Embryonic facial prominence (tissue), 1 donor: Measurements from ENCODE around the gene PTPN23.

Experiments used
- DNase-seq: peaks from one replicate; pipeline ENCODE4 v3.0.0-alpha.2; 2016; ENCODE audit errors: extremely low spot score

Gene PTPN23

GRCh38 chr3:47407237-47407636, 26.4 kb downstream of the PTPN23 start:
- DNase-seq, result no peak

- DNase-seq, result no peak
Measured at GRCh38 chr3:47407896-47408838, 27.3 kb downstream of the PTPN23 start.

GRCh38 chr3:47408839-47409229, 28.0 kb downstream of the PTPN23 start:
- DNase-seq, result no peak

GRCh38 chr3:47409284-47409683, 28.5 kb downstream of the PTPN23 start:
- no peak for DNase-seq

DNA sequence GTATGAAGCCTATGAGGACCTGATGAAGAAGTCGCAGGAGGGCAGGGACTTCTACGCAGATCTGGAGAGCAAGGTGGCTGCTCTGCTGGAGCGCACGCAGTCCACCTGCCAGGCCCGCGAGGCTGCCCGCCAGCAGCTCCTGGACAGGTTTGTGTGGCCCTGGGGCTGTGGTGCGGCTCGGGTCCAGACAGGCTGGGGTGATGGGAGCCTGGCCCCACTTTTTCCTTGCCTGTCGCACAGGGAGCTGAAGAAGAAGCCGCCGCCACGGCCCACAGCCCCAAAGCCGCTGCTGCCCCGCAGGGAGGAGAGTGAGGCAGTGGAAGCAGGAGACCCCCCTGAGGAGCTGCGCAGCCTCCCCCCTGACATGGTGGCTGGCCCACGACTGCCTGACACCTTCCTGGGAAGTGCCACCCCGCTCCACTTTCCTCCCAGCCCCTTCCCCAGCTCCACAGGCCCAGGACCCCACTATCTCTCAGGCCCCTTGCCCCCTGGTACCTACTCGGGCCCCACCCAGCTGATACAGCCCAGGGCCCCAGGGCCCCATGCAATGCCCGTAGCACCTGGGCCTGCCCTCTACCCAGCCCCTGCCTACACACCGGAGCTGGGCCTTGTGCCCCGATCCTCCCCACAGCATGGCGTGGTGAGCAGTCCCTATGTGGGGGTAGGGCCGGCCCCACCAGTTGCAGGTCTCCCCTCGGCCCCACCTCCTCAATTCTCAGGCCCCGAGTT, 29.0 kb downstream of the PTPN23 start:
- no peak for DNase-seq

DNA sequence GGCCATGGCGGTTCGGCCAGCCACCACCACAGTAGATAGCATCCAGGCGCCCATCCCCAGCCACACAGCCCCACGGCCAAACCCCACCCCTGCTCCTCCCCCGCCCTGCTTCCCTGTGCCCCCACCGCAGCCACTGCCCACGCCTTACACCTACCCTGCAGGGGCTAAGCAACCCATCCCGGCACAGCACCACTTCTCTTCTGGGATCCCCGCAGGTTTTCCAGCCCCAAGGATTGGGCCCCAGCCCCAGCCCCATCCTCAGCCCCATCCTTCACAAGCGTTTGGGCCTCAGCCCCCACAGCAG, 29.5 kb downstream of the PTPN23 start:
- DNase-seq, result no peak

DNA sequence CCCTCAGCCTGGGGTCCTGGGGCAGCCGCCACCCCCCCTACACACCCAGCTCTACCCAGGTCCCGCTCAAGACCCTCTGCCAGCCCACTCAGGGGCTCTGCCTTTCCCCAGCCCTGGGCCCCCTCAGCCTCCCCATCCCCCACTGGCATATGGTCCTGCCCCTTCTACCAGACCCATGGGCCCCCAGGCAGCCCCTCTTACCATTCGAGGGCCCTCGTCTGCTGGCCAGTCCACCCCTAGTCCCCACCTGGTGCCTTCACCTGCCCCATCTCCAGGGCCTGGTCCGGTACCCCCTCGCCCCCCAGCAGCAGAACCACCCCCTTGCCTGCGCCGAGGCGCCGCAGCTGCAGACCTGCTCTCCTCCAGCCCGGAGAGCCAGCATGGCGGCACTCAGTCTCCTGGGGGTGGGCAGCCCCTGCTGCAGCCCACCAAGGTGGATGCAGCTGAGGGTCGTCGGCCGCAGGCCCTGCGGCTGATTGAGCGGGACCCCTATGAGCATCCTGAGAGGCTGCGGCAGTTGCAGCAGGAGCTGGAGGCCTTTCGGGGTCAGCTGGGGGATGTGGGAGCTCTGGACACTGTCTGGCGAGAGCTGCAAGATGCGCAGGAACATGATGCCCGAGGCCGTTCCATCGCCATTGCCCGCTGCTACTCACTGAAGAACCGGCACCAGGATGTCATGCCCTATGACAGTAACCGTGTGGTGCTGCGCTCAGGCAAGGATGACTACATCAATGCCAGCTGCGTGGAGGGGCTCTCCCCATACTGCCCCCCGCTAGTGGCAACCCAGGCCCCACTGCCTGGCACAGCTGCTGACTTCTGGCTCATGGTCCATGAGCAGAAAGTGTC, 30.2 kb downstream of the PTPN23 start:
- DNase-seq, result no peak

- no peak for DNase-seq
Measured at GRCh38 chr3:47411696-47412452, 31.1 kb downstream of the PTPN23 start.

DNA sequence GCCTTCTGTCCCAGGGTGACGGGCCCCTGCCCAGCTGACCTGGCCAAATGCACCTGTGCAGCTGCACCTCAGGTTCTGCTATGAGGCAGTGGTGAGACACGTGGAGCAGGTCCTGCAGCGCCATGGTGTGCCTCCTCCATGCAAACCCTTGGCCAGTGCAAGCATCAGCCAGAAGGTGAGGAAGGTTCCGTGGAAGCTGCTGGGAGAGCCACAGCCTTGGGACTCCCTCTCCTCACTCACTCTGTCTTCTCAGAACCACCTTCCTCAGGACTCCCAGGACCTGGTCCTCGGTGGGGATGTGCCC, 31.6 kb downstream of the PTPN23 start:
- DNase-seq, result no peak

DNA sequence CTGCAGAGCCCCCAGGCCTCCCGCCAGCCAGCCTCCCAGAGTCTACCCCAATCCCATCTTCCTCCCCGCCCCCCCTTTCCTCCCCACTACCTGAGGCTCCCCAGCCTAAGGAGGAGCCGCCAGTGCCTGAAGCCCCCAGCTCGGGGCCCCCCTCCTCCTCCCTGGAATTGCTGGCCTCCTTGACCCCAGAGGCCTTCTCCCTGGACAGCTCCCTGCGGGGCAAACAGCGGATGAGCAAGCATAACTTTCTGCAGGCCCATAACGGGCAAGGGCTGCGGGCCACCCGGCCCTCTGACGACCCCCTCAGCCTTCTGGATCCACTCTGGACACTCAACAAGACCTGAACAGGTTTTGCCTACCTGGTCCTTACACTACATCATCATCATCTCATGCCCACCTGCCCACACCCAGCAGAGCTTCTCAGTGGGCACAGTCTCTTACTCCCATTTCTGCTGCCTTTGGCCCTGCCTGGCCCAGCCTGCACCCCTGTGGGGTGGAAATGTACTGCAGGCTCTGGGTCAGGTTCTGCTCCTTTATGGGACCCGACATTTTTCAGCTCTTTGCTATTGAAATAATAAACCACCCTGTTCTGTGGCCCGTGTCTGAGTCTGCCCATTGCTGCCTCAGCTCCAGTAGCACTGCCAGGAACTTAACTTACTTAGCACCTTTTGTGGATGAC, 32.2 kb downstream of the PTPN23 start:
- DNase-seq, result no peak

DNA sequence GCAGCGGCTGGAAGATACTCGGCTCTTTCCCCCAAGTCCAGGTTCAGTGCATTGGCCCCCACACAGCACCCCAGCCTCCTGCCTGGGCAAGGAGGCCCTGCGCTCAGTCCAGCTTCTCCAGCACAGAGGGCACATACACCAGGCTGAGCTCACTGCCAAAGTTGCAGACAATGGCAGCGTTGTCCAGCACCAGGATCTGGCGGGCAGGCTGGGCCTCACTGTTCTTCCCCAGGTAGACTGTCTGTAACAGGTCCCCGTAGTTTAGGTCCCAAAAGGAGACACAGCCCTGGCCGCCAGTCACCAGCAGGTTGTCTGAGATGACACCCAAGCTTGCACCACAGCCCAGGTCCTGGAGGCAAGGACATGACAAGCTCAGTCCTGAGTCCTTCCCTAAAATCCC, 32.9 kb downstream of the PTPN23 start:
- no peak for DNase-seq

DNA sequence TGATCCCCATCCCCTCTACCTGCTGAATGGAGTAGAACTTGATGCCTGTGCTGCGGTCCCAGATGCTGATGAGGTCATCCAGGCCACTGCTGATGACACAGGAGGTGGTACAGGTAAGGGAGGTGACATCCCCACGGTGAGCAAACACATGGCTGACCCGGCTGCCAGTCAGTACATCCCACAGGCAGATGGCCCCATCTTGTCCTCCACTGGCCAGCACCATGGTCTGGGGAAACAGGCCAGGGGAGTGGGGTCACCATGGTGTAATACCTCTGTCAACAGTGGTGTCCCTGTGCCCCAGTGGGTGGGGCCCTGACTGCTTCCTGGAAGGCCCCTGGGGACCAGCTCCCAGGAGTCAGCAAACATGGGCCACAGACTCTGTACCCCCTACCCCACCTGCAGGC, 33.3 kb downstream of the PTPN23 start:
- DNase-seq, result no peak

DNA sequence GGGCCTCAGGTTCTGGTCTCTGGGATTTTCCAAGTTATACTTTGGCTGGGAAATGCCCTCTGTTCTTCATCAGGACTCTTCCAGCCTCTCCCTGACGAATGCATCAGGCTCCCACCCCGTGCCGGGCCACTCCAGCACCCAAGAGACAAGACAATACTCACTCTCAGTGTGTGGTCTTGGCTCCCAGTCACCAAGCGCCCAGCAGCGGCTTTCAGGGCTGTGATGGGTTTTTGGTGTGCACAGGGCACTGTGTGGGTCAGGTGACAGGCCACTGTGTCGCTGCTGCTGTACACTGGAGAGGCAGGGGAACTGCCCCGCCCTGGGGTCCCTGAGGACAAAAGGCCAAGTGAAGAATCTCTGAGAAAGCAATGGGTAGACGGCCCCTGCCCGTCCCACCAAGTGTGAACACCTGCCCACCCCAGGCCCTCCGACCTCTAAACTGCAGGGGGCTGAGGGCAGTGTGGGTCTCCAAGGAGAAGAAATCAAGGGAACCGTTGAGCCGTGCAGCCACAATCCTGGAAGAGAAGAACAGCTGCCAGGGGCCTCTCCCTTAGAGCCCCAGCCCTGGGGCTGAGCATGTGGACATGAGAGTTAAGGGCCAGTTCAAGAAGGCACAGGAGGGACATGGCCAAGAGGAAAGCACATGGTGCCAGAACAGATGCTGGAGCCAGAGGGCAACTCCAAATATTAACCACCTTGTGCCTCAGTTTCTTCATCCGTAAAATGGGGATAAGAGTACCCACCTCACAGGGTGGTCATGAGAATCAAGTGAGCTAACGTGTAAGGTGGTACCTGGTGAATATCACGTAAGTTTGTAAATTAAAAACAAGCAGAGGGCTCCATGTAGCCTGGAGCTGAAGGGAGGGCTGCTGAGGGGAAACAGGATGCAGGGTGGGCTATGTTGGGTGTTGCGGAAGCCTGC, 34.1 kb downstream of the PTPN23 start:
- no peak for DNase-seq

DNA sequence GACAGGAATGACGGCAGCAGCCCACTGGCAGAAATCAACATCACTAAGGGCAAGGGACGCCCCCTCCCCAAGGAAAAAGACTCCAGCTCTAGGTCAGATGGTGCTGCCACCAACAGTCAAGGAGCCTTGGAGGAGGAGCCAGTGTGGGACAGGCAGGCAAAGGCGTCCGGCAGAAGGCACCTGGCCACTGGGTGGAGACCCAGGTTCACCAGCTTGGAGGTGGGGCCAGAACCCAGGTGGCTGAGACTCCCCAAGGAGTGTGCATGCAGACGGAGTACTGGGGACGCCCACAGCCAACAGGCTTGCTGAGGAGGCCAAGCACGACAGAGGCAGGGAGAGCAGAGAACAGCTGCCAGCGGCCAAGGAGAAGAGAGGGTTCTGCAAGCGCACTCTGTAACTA, 35.2 kb downstream of the PTPN23 start:
- DNase-seq, result no peak

- no peak for DNase-seq
Measured at GRCh38 chr3:47418167-47419082, 37.6 kb downstream of the PTPN23 start.

DNA sequence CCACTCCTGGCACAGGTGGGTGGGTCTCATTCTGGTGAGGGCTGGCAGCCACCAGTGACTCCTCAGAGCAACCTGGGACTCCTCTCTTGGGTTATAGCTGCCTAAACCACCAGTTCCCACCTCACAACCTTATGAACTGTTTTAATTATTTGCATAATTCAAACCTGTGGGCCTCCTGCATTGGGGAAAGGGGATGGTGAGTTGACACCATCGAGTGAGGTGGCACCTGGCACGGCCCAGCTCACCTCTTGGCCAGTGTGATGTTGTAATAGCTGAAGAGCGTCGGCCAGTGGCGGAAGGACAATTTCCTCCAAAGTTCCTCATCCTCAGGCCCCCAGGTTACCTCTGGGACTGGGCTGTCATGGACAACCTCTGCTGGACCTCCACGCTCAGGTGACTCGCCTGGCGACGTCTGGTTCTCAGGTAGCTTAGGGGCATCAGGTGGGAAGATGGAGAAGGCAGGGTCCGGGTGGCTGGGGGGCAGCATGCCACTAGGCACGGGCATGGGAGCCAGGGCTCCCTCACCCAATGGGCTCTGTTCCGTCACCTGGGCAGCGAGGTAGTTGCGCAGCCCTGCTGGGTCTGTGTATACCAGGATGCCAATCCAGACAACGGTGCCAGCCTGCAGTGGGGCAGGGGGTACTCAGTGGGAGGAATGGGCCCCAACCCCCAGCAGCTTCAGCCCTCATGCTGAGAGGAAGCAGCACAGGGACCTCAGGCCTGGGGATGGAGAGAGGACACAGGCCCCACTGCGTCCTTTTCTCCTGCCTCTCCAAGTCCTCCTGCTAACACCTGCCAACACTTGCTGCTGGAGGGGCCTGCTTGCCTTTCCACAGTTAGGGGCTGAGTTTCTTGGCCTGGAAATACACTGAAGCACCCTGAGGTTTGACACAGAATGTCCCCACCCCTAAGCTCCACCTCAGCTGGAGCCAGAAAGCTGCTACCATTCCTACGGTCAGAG, 38.5 kb downstream of the PTPN23 start:
- DNase-seq, result no peak

GRCh38 chr3:47420044-47420430, 39.2 kb downstream of the PTPN23 start:
- DNase-seq, result no peak
